Medulla oblongata (tissue), 1 donor: ENCODE results near the gene POTEI.
"Not testable (repeated sequence)": the region's sequence is repeated elsewhere in the genome, so short reads cannot be mapped to it uniquely, and the experiment has no call there.

Source experiments
- DNase-seq: peaks from one replicate; pipeline ENCODE4 v3.0.0-alpha.2; 2015; ENCODE audit errors: extremely low spot score

Gene POTEI

GRCh38 chr2:130455413-130455812 is 53.7 kb downstream of the POTEI start:
- not testable (repeated sequence) for DNase-seq

DNA sequence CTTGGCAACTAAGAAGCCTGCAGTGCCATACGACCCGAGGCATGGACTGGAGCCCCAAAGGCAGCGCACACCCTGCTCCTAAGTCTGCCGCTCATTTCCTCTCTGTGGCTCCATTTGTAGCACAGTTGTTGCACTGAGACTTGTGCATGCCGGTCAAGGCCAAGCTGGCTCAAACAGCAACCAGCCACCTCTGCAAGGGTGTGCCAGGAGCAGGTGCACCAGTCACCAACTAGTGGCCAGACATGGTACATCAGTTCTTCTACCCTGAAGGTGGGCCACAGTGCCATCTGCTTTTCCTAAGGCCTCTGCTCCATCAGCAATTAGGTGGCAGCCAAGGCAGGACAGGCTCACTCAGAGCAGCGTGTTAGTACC is 54.4 kb downstream of the POTEI start:
- DNase-seq: not testable (repeated sequence)

DNA sequence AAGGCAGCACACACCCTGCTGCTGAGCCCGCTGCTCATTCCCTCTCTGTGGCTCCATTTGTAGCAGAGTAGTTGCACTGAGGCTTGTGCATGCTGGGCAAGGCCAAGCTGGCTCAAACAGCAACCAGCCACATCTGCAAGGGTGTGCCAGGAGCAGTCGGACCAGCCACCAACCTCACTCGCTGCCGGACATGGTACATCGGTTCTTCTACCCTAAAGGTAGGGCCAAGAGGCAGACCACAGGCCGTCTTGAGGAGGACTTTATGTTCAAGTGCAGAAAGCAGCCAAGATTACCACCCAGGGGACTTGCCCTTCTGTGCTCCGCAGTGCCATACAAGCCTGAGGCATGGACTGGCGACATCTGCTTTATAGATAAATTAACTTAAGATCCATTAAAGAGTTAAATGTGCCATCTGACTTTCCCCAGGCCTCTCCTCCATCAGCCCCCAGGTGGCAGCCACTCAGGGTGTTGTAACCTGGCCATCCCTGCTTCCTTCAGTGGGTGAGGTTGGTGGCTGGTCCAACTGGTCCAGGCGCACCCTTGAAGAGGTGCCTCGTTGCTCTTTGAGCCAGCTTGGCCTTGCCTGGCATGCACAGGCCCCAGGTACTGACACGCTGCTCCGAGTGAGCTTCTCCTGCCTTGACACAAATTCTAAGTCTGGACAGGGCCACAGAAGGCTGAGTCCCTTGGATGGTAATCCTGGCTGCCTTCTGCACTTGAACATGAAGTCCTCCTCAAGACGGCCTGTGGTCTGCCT is 55.0 kb downstream of the POTEI start:
- DNase-seq: not testable (repeated sequence)

GRCh38 chr2:130452897-130453296 is 56.2 kb downstream of the POTEI start:
- not testable (repeated sequence) for DNase-seq

- not testable (repeated sequence) for DNase-seq
These were observed 57.3 kb downstream of the POTEI start for GRCh38 chr2:130451823-130452222.

GRCh38 chr2:130451278-130451677 is 57.9 kb downstream of the POTEI start:
- not testable (repeated sequence) for DNase-seq

- not testable (repeated sequence) for DNase-seq
These were observed 58.8 kb downstream of the POTEI start for GRCh38 chr2:130450366-130450765.

GRCh38 chr2:130427631-130428030 is 81.5 kb downstream of the POTEI start:
- peak; percentile 49 for DNase-seq

GRCh38 chr2:130418845-130419244 is 90.3 kb downstream of the POTEI start:
- DNase-seq: not testable (repeated sequence)

DNA sequence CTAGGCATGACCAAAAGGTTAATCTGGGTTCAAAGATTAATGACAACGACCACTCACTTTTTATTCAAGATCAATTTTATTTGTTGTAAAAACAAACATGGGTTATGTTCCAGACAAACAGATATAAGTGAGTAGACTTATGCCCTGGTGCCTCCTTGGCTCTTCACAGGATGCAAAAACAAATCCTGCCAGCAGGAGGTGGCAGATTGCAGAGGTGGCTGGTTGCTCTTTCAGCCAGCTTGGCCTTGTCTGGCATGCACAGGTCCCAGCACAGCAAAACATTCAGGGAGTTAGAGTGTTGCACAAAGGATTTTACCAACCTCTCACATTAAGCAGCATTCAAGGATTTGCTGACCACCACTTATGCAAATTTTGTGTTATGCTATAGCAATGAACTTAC is 92.4 kb downstream of the POTEI start:
- DNase-seq: not testable (repeated sequence)
